ENCODE measurements around the gene TAL2. TPM values are rescaled to one million over a fixed set of nuclear protein-coding genes. Genes with fewer than 3 reads are reported as not detected.
A peak's percentile ranks its signal among the peaks of the same experiment; 100 is the strongest.

The TAL2 gene
- total RNA-seq, 4 donors from 2014 or later: not detected

DNA sequence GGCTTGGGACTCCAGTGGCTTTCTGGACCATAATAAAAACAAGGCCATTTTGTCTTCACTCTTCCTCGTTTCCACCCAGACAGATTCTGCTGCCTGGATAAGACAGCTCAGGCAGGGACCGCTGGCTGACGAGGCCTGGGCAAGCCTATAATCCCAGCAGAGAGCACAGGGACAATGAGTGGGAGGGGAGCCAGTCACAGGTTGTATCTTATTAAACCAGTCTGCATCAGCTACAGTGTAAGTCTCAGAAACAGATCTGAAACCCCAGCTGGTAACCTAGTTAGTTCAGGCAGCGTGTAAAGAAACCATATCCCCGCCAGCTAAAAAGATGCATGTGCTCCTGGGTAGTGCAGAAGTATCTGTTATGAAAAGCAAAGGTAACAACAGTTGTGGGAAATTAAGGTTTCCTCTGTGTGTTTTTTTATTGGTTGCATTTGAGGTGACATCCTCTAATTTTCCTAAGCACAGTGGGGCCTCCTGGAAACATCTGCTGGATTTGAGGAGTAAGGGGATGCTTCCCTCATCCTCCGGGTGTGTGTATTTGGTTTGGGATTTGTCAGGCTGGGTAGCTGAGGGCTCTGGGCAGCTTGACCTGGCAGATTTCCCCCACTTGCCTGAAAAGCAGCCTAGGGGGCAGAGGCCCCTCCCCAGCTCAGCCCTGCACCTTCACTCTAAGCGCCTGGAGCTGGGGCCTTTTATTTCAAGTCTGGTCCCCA lies 15.2 kb upstream of the TAL2 start:
- no peaks in the 10 kb centered on the region for H3K27me3 ChIP-seq
- TF ChIP-seq POLR2AphosphoS5 (IDR thresholded peaks at IDR 0.05) (no peak), POLR2A (IDR thresholded peaks at IDR 0.05; ENCODE audit: low read depth) (no peak), EP300 (IDR thresholded peaks at IDR 0.05) (no peak)
- TF ChIP-seq, protein P1, sequence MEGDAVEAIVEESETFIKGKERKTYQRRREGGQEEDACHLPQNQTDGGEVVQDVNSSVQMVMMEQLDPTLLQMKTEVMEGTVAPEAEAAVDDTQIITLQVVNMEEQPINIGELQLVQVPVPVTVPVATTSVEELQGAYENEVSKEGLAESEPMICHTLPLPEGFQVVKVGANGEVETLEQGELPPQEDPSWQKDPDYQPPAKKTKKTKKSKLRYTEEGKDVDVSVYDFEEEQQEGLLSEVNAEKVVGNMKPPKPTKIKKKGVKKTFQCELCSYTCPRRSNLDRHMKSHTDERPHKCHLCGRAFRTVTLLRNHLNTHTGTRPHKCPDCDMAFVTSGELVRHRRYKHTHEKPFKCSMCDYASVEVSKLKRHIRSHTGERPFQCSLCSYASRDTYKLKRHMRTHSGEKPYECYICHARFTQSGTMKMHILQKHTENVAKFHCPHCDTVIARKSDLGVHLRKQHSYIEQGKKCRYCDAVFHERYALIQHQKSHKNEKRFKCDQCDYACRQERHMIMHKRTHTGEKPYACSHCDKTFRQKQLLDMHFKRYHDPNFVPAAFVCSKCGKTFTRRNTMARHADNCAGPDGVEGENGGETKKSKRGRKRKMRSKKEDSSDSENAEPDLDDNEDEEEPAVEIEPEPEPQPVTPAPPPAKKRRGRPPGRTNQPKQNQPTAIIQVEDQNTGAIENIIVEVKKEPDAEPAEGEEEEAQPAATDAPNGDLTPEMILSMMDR (IDR thresholded peaks at IDR 0.05): no peak
- H3K27ac ChIP-seq (replicated peaks in 1 of 4): no peak overlapping the region
- H3K4me1 ChIP-seq: no peaks in the 10 kb centered on the region
- no peak for DNase-seq (ENCODE audit: extremely low spot score)
- 89% methylated on average over 6 of the region's 7 CpGs for WGBS
- peaks cover 0 to 8% (median 0%) of the 10 kb centered on the region in 4 donors for H3K9me3 ChIP-seq
- no peak overlapping the region for H3K4me3 ChIP-seq
- intact Hi-C loops (cut with DNase I): no loop called here
- no peaks in the 10 kb centered on the region for H3K36me3 ChIP-seq

DNA sequence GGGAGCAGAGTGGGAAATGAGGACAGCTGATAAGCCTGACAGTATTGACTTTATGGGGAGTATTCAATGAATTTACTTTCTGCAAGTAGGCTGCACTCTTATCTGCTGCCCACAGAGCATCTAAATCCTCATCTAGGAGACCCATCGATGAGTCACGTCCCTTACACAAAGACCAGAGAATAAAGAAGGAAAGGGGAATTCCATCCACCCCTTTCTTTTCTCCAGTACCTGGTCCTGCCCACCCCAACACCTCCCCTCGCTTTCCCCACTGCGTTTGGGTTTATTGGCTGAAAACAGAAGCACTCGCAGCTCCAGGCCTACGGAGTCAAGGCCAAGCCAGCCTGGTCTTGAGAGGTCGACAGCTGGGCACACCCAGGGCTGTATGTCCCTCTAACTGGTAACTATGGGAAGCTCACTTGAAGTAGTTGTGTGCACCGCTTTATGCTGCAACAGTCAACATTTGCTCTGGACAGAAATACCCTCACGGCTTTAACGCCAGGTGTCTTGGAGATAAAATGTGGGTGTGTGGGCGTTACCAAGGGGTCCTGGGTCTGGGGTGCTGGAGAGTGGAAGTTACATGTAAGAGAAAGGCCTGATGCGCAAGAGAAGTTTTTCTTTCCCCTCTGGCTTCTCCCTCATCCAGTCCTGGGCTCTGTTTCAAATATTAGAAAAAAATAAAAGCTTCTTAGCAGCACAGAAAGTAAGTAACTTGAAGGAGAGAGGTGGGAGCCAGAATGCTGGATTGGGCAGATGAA lies 14.5 kb upstream of the TAL2 start:
- WGBS: 88% methylated on average over 12 of the region's 12 CpGs
- intact Hi-C loops (cut with DNase I): no loop called here
- peaks cover 0 to under 1% (median 0%) of the 10 kb centered on the region in 4 donors for H3K9me3 ChIP-seq

DNA sequence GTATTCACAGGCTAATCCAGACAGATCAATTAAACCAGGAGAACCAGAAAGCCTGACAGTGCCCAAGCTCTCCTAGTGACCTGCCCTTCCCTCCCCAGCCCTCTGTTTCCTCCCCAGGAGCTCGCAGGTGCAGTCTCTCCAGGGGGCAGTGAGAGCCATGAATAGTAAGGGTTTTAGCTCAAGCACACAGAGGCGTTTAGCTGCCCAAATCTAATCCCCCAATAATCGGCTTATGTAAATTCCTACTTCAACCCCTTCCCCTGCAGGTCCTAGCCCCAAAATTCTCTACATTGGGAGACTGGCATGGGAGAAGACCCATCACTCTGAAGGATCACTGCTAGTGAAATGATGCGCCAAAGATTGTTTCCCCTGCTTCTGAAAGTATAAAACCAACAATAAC lies 10.5 kb upstream of the TAL2 start:
- intact Hi-C loops (cut with DNase I): no loop called here
- 63% methylated on average over 4 of the region's 4 CpGs for WGBS
- TF ChIP-seq EP300 (IDR thresholded peaks at IDR 0.05): no peak
- no peak for TF ChIP-seq POLR2A (IDR thresholded peaks at IDR 0.05; ENCODE audit: low read depth)
- TF ChIP-seq, protein P1 (IDR thresholded peaks at IDR 0.05): no peak
- TF ChIP-seq POLR2AphosphoS5 (IDR thresholded peaks at IDR 0.05): no peak
- Histone ChIP-seq H3K27ac (replicated peaks in 1 of 4) (no peak overlapping the region), H3K27me3 (peaks cover 0 to 12% (median 3%) of the 10 kb centered on the region in 4 donors), H3K4me1 (peaks cover 8 to 12% (median 10%) of the 10 kb centered on the region in 4 donors), H3K36me3 (no peaks in the 10 kb centered on the region), H3K4me3 (no peak overlapping the region), H3K9me3 (no peaks in the 10 kb centered on the region)
- no peak for DNase-seq (ENCODE audit: extremely low spot score)

More for the DNA sequence above, 14.5 kb upstream of the TAL2 start:
- Histone ChIP-seq H3K4me1 (no peaks in the 10 kb centered on the region), H3K27ac (replicated peaks in 1 of 4) (no peak overlapping the region), H3K27me3 (no peaks in the 10 kb centered on the region), H3K36me3 (no peaks in the 10 kb centered on the region), H3K4me3 (no peak overlapping the region)
- DNase-seq (ENCODE audit: extremely low spot score): no peak
- TF ChIP-seq EP300 (IDR thresholded peaks at IDR 0.05) (no peak), POLR2A (IDR thresholded peaks at IDR 0.05; ENCODE audit: low read depth) (no peak), POLR2AphosphoS5 (IDR thresholded peaks at IDR 0.05) (no peak)
- TF ChIP-seq, protein P1 (IDR thresholded peaks at IDR 0.05): no peak

DNA sequence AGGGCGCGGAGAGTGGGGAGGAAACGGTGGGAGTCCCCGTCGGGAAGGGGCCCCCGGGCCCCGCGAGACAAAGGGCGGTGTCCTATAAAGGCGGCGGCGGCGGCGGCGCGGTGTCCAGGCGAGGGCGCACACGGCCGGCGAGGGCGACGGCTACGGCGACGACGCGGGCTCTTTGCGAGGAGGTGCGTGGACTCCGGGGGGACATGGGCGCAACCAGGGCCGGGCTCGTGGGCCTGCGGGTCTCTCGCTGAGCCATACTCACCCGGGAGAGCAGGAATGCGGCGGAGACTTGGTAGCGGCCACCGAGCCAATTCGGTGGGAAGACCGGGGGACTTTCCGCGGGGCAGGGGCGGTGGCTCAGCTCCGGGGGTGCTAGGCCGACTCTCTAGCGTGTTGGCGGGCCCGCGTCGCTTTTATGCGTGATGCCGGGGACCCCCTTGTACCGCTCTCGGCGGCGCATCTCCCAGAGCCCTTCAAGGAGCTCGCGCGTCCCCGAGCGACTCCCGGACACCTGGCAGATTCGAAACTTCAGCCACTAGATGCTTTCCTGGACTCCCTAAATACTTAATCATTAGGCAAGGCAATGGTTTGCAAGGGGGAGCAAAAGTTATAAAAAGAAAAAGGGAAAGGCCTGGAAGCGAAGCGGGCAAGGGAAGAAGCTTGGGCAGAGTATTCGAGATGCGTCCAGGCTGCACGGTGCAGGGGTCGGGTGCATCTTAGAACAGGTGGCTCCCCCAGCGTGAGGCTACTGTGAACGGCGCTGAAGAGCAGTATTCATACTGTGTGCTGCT lies 5.9 kb upstream of the TAL2 start:
- peaks cover 11 to 16% (median 14%) of the 10 kb centered on the region in 4 donors for H3K4me1 ChIP-seq
- H3K4me3 ChIP-seq: peak overlapping the region; percentile 53 to 61 (median 54)
- peaks cover 0 to 38% (median 6%) of the 10 kb centered on the region in 4 donors for H3K27me3 ChIP-seq
- 5% methylated on average over 23 of the region's 75 CpGs for WGBS
- TF ChIP-seq EP300 (IDR thresholded peaks at IDR 0.05) (no peak), POLR2A (IDR thresholded peaks at IDR 0.05; ENCODE audit: low read depth) (no peak)
- TF ChIP-seq, protein P1 (IDR thresholded peaks at IDR 0.05): peak in 2 of 3 experiments; percentile 17 to 34
- H3K9me3 ChIP-seq: no peaks in the 10 kb centered on the region
- no peaks in the 10 kb centered on the region for H3K36me3 ChIP-seq
- intact Hi-C loops (cut with DNase I): no loop called here
- no peak overlapping the region for H3K27ac ChIP-seq (replicated peaks in 1 of 4)
- no peak for DNase-seq (ENCODE audit: extremely low spot score)

All from esophagus muscularis mucosa (tissue), 4 donors.